Panc1 (cell line): Measurements from ENCODE around the gene FBXW8. TPM values are rescaled to one million over a fixed set of nuclear protein-coding genes. Genes with fewer than 3 reads are reported as not detected.

Experiments
- ATAC-seq: fragments of 200-7000 bp; cut with Tn5 transposase; 2 replicates; pipeline ENCODE4 v1.9.1; 2020; ENCODE audit warnings: mild to moderate bottlenecking, moderate library complexity
- BruUV-seq: library from RNA; stranded (reverse); fragments of 400-500 nt; replicated peaks from 2 replicates; lab custom pipeline; 2021; lab: Mats Ljungman, UMichigan
- CTCF ChIA-PET: fragments of 300-600 bp; sonication (Branson Sonifier 250); formaldehyde crosslinking; loops from one replicate; lab custom pipeline; 2022; ENCODE audit warnings: antibody characterized with exemption; lab: Charles Lee
- POLR2A ChIA-PET: fragments of 300-600 bp; sonication (Branson Sonifier 250); formaldehyde crosslinking; loops from one replicate; lab custom pipeline; 2022; ENCODE audit warnings: antibody characterized with exemption; lab: Charles Lee
- DNase-seq: peaks from one replicate; pipeline ENCODE4 v3.0.0-alpha.2; 2010; ENCODE audit warnings: low read depth, low spot score
- H3K27ac ChIP-seq: 2 replicates; pipeline ENCODE4 v1.5.1; 2011; ENCODE audit warnings: mild to moderate bottlenecking, low read length, inconsistent platforms
- H3K27me3 ChIP-seq: fragments of 200-500 bp; sonication (Bioruptor generic); 2 replicates; pipeline ENCODE4 v1.6.0; 2014; ENCODE audit warnings: low read length, inconsistent platforms; ENCODE audit not compliant: control insufficient read depth, insufficient read depth
- H3K36me3 ChIP-seq: fragments of 200-500 bp; sonication (Bioruptor generic); 2 replicates; pipeline ENCODE4 v1.5.1; 2014; ENCODE audit warnings: inconsistent platforms, mild to moderate bottlenecking, low read length, moderate library complexity; ENCODE audit not compliant: control insufficient read depth, insufficient read depth
- H3K4me1 ChIP-seq: 2 replicates; pipeline ENCODE4 v1.5.1; 2011; ENCODE audit warnings: inconsistent platforms, mild to moderate bottlenecking, low read length, moderate library complexity; ENCODE audit not compliant: control insufficient read depth, insufficient read depth
- H3K4me3 ChIP-seq, 2 experiments: 2 replicates each; pipeline ENCODE4 v1.5.1; 2011 to 2012; ENCODE audit warnings: low read depth in 2 of 2, low read length in 2 of 2, mild to moderate bottlenecking in 2 of 2, inconsistent platforms in 1 of 2, moderate library complexity in 1 of 2
- H3K9me3 ChIP-seq: fragments of 200-500 bp; sonication (Bioruptor generic); 2 replicates; pipeline ENCODE4 v1.5.1; 2014; ENCODE audit warnings: low read depth, mild to moderate bottlenecking, inconsistent platforms, low read length, moderate library complexity; ENCODE audit not compliant: control insufficient read depth, insufficient read depth
- POLR2AphosphoS5 ChIP-seq: IDR thresholded peaks from 2 replicates; pipeline ENCODE4 v1.6.1; 2012; ENCODE audit warnings: mild to moderate bottlenecking, low read depth, low read length, moderate library complexity
- SIN3A ChIP-seq: IDR thresholded peaks from 2 replicates; pipeline ENCODE4 v1.6.1; 2012; ENCODE audit warnings: low read depth, mild to moderate bottlenecking, low read length, moderate library complexity, borderline replicate concordance; ENCODE audit not compliant: insufficient read depth
- TCF7L2 ChIP-seq: IDR thresholded peaks from 2 replicates; pipeline ENCODE4 v1.6.1; 2011; ENCODE audit warnings: mild to moderate bottlenecking, low read depth, low read length, inconsistent platforms
- in situ Hi-C: cut with HindIII; loops from 2 replicates; pipeline ENCODE4 v1.10.0; 2016; ENCODE audit warnings: low sequenced_read_pairs, low pct_unique_long_range_greater_than_20kb
- intact Hi-C: fragments of 100-400 bp; cut with micrococcal nuclease; formaldehyde crosslinking; loops from one replicate; pipeline ENCODE4 v1.10.0; 2022; ENCODE audit not compliant: unreplicated experiment
- total RNA-seq: library from RNA; stranded (reverse); gene quantifications from one replicate; pipeline ENCODE4 v1.2.1, GENCODE V29; 2021; ENCODE audit not compliant: unreplicated experiment
- TF ChIP-seq, protein P1 (sequence below): fragments of 450-650 bp; IDR thresholded peaks from 2 replicates; pipeline ENCODE4 v1.5.1; 2017; ENCODE audit warnings: mild to moderate bottlenecking
- TF ChIP-seq, protein P2 (sequence below), 2 experiments: IDR thresholded peaks; 2 replicates each; pipeline ENCODE4 v1.6.1; 2011 to 2012; ENCODE audit warnings: low read depth in 2 of 2, control low read depth in 1 of 2, low read length in 1 of 2, mild to moderate bottlenecking in 1 of 2, moderate library complexity in 1 of 2; ENCODE audit not compliant: insufficient read depth in 1 of 2

The FBXW8 gene
- total RNA-seq, 1 experiment from 2014 or later, result 18.0 TPM

GRCh38 chr12:116870306-116870705, 40.4 kb upstream of the FBXW8 start:
- peak; percentile 74; the same call in 1 of the 2 replicates for ATAC-seq
- Histone ChIP-seq H3K27ac (no peak overlapping the region), H3K27me3 (peaks cover 2% of the 10 kb centered on the region; the same call in 1 of the 2 replicates), H3K4me1 (no peaks in the 10 kb centered on the region; the same call in 1 of the 2 replicates), H3K9me3 (no peaks in the 10 kb centered on the region), H3K36me3 (no peaks in the 10 kb centered on the region), H3K4me3 (no peak overlapping the region)
- no TSS peak for BruUV-seq
- TF ChIP-seq SIN3A (no peak), TCF7L2 (no peak)
- POLR2A ChIA-PET, result no interaction called here
- DNase-seq, result no peak
- CTCF ChIA-PET, result interaction anchor here (0.6 kb wide), 1 partner anchor 733 kb away, joined by 4 read pairs; no protein-coding TSS in a partner anchor
- in situ Hi-C loops, result no loop called here
- intact Hi-C loops, result no loop called here

DNA sequence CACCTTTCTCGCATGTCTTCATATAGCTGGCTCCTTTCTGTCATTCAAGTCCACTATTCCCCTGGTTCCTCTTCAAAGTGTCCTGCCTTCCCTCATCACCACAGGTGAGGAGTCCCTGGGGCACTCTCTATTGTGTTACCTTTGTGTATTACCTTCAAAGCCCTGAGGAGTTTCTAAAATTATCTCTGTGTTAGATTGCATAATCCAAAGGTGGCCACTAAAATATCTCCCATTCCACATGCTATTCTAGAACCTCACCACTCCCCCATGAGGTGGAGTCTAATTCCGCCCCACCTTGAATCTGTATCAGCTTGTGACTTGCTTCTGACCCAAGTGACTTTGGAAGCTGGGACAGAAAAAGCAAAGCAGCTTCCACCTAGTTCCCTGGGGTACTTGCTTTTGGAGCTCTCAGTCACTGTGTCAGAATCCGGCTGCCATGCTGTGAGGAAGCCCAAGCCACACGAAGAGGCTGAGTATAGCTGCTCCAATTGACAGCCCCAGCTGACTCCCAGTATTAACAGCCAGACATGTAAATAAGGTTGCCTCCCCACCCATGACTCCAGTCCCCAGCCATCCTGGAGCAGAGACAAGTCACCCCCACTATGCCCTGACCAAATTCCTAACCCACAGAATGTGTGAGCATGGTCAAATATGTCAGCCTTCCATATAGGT, 36.3 kb upstream of the FBXW8 start:
- Histone ChIP-seq H3K9me3 (no peaks in the 10 kb centered on the region), H3K4me3 (no peak overlapping the region), H3K27ac (no peak overlapping the region), H3K36me3 (no peaks in the 10 kb centered on the region), H3K27me3 (peaks cover 8% of the 10 kb centered on the region), H3K4me1 (no peaks in the 10 kb centered on the region; the same call in 1 of the 2 replicates)
- ChIA-PET CTCF (no interaction called here), POLR2A (interaction anchor here (0.7 kb wide), 1 partner anchor 18 kb away, joined by 3 read pairs; no protein-coding TSS in a partner anchor)
- no peak for ATAC-seq
- TF ChIP-seq, protein P1, sequence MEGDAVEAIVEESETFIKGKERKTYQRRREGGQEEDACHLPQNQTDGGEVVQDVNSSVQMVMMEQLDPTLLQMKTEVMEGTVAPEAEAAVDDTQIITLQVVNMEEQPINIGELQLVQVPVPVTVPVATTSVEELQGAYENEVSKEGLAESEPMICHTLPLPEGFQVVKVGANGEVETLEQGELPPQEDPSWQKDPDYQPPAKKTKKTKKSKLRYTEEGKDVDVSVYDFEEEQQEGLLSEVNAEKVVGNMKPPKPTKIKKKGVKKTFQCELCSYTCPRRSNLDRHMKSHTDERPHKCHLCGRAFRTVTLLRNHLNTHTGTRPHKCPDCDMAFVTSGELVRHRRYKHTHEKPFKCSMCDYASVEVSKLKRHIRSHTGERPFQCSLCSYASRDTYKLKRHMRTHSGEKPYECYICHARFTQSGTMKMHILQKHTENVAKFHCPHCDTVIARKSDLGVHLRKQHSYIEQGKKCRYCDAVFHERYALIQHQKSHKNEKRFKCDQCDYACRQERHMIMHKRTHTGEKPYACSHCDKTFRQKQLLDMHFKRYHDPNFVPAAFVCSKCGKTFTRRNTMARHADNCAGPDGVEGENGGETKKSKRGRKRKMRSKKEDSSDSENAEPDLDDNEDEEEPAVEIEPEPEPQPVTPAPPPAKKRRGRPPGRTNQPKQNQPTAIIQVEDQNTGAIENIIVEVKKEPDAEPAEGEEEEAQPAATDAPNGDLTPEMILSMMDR, result no peak
- TF ChIP-seq POLR2AphosphoS5 (no peak), SIN3A (no peak), TCF7L2 (no peak)
- TF ChIP-seq, protein P2, sequence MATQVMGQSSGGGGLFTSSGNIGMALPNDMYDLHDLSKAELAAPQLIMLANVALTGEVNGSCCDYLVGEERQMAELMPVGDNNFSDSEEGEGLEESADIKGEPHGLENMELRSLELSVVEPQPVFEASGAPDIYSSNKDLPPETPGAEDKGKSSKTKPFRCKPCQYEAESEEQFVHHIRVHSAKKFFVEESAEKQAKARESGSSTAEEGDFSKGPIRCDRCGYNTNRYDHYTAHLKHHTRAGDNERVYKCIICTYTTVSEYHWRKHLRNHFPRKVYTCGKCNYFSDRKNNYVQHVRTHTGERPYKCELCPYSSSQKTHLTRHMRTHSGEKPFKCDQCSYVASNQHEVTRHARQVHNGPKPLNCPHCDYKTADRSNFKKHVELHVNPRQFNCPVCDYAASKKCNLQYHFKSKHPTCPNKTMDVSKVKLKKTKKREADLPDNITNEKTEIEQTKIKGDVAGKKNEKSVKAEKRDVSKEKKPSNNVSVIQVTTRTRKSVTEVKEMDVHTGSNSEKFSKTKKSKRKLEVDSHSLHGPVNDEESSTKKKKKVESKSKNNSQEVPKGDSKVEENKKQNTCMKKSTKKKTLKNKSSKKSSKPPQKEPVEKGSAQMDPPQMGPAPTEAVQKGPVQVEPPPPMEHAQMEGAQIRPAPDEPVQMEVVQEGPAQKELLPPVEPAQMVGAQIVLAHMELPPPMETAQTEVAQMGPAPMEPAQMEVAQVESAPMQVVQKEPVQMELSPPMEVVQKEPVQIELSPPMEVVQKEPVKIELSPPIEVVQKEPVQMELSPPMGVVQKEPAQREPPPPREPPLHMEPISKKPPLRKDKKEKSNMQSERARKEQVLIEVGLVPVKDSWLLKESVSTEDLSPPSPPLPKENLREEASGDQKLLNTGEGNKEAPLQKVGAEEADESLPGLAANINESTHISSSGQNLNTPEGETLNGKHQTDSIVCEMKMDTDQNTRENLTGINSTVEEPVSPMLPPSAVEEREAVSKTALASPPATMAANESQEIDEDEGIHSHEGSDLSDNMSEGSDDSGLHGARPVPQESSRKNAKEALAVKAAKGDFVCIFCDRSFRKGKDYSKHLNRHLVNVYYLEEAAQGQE (IDR thresholded peaks at IDR 0.05; ENCODE audit: insufficient read depth in 1 of 2, low read depth in 2 of 2, low read length in 1 of 2), result no peak
- intact Hi-C loops, result no loop called here
- DNase-seq, result no peak
- in situ Hi-C loops, result no loop called here
- BruUV-seq, result no TSS peak
